ENCODE data around the gene PAEP.

GRCh38 chr9:135565141-135565628, 3.6 kb downstream of the PAEP start:
- no peak for TF ChIP-seq CTCF (IDR thresholded peaks at IDR 0.05)
- TF ChIP-seq POLR2AphosphoS5 (IDR thresholded peaks at IDR 0.05; ENCODE audit: low read depth, low read length), result no peak
- TF ChIP-seq, protein P1, sequence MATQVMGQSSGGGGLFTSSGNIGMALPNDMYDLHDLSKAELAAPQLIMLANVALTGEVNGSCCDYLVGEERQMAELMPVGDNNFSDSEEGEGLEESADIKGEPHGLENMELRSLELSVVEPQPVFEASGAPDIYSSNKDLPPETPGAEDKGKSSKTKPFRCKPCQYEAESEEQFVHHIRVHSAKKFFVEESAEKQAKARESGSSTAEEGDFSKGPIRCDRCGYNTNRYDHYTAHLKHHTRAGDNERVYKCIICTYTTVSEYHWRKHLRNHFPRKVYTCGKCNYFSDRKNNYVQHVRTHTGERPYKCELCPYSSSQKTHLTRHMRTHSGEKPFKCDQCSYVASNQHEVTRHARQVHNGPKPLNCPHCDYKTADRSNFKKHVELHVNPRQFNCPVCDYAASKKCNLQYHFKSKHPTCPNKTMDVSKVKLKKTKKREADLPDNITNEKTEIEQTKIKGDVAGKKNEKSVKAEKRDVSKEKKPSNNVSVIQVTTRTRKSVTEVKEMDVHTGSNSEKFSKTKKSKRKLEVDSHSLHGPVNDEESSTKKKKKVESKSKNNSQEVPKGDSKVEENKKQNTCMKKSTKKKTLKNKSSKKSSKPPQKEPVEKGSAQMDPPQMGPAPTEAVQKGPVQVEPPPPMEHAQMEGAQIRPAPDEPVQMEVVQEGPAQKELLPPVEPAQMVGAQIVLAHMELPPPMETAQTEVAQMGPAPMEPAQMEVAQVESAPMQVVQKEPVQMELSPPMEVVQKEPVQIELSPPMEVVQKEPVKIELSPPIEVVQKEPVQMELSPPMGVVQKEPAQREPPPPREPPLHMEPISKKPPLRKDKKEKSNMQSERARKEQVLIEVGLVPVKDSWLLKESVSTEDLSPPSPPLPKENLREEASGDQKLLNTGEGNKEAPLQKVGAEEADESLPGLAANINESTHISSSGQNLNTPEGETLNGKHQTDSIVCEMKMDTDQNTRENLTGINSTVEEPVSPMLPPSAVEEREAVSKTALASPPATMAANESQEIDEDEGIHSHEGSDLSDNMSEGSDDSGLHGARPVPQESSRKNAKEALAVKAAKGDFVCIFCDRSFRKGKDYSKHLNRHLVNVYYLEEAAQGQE (IDR thresholded peaks at IDR 0.05; ENCODE audit: insufficient read depth in 1 of 2, low read depth in 2 of 2, low read length in 1 of 2), result no peak

Data from Panc1 (cell line).